GM21786 (cell line): ENCODE data around the gene ERBB4.
A peak's percentile ranks its signal among the peaks of the same experiment; 100 is the strongest.
"Not testable (repeated sequence)": the region's sequence is repeated elsewhere in the genome, so short reads cannot be mapped to it uniquely, and the experiment has no call there.

Experiments used
- ATAC-seq: cut with Tn5 transposase; IDR thresholded peaks from one replicate; pipeline ENCODE4 v1.9.1; 2021; ENCODE audit not compliant: unreplicated experiment

Gene ERBB4

DNA sequence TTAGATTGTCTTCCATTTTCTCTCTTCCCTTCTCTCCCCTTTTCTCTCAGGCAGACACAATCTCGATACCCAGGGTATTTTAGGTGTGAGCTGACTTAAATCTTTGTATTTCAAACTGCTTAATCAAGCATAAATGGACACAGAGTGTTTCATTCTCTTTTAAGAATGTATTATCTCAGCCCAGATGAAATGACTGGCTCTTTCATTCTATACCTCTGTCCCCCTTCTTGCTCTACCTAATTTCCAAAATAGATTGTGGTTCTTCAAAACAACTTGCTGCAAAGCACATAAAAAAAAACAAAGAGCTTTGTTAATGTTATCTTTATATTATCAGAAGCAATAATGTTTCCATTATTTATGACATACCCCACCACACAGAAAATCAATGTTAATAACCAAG, 514.6 kb downstream of the ERBB4 start:
- no peak for ATAC-seq

DNA sequence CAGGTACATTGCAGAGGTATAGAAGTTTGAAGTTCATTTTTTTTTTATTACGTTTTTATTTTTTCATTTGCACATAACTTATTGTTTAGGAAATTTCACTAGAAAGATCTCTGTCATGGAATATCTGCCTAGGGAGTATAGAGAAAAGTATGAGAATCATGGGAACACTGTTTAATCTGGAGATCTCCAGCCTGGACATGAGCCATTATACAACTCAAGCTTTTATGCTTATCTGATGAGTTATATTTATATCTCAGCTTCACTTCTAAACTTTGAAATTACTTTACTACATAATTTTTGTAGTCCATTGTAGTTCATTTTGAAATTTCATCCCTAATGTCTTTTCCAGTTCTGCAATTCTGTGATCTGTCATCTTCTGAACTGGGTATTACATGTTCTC, 515.6 kb downstream of the ERBB4 start:
- no peak for ATAC-seq

DNA sequence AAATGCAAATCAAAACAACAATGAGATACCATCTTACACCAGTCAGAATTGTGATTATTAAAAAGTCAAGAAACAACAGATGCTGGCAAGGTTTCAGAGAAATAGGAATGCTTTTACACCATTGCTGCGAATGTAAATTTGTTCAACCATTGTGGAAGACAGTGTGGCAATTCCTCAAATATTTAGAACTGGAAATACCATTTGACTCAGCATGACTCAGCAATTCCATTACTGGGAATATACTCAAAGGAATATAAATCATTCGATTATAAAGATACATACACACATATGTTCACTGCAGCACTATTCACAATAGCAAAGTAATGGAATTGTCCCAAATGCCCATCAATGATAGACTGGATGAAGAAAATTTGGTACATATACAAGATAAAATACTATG, 516.7 kb downstream of the ERBB4 start:
- ATAC-seq: no peak

DNA sequence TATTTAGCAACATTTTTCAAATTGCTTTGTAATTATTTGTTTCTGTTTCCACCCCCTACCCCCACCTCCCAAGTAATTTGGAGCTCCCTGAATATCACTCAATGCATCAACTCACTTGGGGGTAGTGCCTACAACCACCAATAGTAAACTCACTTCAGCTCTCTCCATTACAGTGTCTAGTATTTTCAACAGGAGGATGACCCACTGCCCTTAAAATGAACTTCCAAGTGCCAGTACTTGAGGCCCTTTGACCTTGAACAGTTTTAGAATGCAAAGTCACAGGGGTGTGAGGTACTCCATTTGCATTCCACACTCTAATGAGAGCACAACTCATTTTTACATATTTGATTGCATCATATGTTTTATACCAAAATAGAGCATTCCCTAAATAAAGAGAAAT, 523.0 kb downstream of the ERBB4 start:
- no peak for ATAC-seq

DNA sequence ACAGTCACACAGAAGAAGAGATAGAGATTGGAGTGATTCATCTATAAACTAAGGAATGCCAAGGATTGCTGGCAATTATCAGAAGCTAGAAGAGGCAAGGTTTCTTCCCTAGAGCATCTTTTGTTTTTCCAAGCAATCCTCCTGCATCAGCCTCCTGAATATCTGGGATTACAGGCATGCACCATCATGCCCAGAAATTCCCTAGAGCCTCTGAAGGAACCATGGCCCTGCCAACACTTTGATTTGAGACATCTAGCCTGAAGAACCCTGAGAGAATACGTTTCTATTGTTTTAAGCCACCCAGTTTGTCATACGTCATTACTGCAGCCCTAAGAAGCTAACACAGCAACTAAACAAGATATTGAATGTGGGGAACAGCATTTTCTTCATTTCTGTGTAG, 525.0 kb downstream of the ERBB4 start:
- no peak for ATAC-seq

DNA sequence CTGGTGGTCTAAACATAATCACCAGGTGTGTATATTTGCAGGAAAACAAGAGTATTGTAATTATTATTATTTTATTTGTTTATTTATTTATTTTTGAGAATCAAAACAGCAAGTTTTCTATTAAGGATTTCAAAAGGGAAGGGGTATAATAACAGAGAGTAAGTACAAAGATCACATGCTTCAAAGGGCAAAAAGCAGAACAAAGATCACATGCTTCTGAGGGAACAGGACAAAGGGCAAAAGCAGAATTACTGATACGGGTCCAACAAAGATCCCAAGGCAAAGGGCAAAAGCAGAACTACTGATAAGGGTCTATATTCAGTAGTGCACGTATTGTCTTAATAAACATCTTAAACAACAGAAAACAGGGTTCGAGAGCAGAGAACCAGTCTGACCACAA, 528.3 kb downstream of the ERBB4 start:
- not testable (repeated sequence) for ATAC-seq

DNA sequence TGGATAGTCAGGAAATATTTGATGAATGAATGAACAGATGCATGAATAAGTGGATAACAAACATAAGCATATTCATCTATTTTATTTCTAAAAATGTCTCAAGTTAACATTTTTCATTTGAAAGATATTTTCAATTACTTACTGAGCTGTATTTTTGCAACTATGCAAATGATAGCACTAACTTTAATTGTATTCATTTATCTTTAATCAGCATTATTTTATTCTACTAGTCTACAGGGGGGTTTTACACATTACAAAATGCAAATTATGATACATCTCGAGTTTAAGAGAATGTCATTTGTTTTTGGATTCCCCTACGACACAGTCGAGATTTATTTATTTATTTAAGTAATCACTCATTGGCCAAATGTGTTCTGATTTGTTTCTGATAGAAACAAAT, 530.6 kb downstream of the ERBB4 start:
- ATAC-seq: no peak

DNA sequence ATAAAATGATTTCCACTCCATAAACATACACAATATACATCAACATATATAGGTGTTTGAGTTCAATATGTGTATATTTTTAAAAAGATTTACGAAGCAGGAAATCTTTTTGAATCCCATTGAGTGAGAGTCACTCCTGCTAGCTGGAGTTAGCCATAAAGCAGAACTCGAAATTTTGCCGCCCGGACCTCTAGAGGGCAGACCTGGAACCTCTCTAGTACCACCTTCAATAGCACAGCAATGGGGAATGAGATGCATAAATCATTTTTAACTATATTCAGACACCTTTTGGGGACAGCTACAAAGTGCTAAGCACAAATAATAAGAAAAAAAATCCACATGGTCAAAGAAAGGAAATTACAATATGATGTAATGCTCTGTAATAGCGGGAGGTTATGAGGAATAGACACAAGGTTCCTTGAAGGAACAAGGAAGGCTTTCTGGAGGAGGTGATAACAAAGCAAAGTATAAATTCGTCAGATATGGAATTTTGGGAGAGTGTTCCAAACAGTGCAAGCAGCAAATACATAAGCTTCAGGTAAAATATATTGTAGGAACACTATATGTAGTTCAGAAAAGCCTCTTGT, 533.4 kb downstream of the ERBB4 start:
- ATAC-seq: peak; percentile 87

DNA sequence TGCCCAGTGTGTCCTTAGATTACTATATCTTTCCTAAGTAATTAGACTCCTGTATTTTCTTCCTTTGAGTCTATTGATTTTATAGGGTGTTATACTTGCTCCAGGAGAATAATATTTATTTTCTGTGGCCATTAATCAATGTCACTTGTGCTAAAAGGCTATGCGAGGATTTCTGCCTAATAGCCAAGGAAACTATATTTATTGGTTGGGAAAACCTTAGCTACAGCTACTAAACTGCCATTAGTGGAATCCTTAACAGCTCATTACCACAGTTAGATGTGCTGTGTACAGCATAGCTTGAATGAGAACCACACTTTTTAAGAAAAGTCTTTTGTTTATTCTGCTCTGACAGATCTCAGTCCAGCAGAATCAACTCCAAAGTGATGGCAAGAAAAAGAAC, 537.3 kb downstream of the ERBB4 start:
- no peak for ATAC-seq

DNA sequence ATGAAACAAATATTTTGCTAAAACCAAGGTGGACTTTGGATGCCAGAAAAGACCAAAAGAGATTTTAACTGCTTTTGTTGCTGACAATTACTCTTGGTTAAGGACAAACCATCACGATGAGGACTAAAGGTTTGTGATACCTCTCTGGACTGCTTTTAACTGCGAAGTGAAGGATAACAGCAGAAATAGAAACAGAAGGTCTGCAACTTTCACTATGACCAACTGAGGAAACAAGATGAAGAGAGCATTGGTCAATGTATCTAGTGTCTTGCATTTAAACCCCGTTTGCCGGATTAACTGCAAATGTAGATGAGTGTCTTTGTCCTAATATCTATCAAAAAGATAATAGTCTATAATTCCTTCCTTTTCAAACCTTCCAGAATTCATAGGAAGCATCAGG, 541.7 kb downstream of the ERBB4 start:
- no peak for ATAC-seq

DNA sequence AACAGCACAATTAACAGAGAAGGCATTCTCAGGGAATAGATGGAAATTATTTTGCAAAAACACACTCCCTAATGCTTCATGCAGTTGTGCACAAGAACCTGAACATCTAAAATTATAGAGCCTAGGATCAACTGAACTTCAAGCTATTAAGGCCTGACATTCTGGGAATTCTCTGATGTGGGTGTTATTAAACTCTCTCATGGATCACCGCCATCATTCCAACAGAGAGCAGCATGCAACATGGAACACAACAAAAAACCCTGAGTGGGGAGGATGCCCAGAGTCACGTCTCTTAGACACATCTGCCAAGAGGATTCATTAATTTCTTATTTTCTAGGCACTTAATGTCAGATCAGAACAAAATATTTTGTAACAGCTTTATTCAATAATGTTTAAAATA, 543.8 kb downstream of the ERBB4 start:
- no peak for ATAC-seq

DNA sequence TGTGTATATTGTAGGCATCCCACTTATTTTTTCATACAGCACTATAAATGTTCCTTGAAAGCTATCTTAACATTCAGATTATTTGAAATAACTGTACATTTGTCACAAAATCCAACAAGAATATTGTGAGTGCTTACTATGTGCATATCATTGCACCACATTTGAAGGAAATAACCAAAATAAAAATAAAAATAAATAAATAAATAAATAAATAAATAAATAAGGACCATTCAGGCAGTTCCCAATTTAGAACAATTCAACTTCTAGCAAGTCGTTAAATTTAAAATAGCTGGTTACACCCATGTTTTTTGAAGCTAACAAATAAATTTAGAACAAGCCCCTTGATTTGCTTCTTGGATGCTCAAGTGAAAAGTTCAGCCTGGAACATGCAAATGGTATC, 548.3 kb downstream of the ERBB4 start:
- ATAC-seq: no peak

DNA sequence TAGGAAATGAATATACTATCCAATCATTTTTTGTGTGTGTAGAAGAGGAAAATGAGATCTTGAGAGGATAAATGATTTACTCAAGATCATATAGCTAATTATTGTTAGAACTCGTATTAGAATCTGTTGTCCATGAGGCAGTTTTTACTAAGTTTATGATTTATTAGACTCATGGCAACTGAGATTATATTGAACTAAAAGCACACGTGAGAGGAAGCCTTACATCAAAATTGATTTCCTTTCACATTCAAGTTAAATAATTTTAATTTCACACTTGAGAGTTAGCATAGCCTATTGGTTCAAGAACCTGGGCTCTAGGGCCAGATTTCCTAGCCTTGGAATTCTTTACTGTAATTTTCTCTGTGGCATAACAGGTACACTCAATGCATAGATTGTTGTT, 552.3 kb downstream of the ERBB4 start:
- no peak for ATAC-seq

DNA sequence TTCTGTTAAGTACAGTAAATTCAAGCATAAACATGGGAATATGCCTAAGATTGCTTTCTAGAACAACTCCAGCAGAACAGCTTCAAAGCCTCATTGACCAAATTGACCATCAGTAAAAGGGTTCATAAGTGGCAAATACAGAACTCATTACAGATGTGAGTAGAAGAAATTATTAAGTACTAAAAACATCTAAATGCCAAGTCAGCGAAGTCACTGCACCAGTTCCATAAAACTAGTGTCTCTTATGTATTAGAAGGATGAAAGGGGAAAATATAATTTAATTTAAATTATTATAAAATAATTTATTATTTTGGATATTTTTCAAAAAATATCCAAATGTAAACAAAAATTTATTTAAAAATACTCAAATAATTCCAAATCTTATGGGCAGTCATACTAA, 553.2 kb downstream of the ERBB4 start:
- ATAC-seq: no peak

DNA sequence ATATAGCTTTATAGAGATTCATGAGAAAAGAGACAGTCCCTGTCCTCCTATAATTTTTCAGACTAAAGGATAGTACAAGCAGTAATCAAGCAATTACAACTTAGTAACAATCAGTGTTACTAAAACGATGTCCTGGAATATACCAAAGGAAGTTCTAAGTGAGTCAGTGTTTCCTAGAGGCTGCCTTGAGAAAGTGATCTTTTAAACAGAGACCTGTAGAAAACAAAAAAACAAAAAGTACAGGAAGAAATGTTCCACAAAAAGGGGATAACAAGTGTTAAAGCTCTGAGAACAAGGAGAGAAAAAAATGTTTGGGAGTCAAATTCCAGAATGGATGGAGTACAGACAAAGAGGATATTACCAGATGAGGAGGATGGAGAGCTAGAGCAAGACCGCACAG, 556.4 kb downstream of the ERBB4 start:
- no peak for ATAC-seq

DNA sequence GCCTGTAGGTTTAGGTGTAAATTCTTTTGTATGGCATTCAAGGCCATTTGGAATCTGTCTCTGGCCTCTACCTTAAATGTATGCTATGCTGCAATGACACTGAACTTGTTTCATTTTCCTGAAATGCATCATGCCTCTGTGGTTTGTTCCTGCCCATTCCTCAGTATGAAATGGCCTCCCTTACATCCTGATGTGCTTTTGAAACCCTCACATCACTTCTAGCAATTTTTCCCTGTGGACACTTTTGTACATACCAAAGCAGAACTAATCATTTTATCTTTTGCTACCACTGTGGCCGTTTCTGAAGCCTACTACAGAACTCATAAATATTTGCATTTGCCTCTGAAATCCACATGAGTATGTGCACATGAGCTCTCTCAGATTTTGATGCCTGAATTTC, 557.2 kb downstream of the ERBB4 start:
- ATAC-seq: no peak

DNA sequence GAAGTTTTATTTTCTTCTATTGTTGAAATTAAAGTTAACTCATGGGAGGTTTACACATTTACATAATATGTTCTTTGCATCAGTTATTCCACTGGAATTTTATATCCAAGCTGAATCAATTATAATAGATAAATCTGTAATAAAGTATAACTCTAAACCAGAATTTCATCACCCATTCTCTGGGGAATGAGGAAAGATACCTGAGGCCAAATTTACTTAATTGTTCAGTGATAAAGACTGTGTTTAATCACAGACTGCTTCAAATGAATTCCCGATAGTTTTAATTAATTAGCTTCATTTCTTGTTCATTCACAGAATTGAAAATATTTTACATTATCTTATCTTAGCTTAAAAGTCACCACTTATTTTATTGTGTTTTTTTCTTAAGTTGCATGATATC, 562.5 kb downstream of the ERBB4 start:
- no peak for ATAC-seq

DNA sequence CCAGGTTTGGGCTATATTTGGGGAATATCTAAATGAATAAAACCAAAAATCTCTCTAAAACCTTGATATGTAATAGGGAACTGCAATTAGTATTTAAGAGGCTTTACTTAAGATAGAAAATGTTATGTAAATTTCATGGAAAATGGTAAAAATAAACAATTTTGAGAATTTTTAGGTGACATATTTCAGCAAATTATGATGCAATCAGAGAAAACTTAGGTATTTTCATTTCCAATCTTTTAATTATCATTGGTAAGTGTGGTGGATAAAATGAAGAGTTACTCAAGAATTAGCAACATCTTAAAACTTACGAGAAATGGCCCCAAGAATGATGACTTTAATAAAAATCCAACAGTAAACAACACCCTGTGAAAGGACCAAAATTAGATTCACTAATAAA, 571.4 kb downstream of the ERBB4 start:
- no peak for ATAC-seq

DNA sequence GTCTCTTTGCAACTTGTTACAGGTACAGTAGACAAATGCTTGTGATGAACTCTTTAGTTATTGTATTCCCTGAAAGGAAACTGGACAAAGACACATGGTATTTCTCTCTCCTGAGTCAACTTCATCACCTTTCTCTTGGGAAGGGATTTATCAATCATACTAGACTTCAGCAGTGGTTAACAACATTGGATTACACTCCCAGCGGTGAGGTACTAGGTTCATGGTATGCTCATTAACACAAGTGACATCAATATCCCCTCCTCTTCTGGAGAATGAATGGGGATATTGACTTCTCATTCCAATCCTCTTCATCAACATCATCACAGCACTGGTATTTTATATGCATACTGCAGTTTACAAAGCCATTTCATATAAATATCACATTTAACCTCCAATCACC, 574.6 kb downstream of the ERBB4 start:
- no peak for ATAC-seq

DNA sequence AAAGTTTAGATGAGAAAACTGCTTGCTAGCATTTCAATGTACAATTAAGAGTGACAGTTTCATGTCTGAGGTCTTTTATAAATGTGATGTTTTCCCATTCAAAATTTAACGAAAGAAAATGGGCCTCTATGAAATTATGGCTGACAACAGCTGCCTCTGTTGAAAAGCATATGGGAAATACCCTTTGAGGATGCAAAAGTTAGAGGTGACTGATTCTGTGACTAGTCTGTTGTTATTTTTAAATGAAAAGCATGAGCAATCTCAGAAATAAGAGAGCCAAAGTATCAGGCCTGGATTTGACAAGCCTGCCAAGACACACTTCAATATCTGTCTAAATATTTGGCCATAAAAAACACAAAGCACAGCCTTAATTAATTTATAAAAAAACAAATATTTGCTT, 580.8 kb downstream of the ERBB4 start:
- ATAC-seq: peak; percentile 95

DNA sequence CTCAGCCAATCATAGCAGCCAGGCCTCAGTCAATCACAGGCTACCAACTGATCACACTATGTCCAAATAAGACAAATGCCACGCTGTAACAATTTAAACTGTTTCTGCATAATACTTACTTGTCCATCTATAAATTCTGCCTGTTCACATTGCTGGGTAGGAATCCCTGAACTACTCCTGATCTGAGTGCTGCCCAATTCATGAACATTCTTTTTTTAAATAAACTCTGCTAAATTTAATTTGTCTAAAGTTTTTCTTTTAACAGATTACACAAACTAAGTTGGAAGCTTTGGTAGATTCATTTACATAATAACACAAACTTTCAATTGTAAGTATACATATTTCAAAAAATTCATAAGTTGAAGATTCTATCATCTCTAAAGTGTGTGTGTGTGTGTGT, 583.0 kb downstream of the ERBB4 start:
- ATAC-seq: no peak

DNA sequence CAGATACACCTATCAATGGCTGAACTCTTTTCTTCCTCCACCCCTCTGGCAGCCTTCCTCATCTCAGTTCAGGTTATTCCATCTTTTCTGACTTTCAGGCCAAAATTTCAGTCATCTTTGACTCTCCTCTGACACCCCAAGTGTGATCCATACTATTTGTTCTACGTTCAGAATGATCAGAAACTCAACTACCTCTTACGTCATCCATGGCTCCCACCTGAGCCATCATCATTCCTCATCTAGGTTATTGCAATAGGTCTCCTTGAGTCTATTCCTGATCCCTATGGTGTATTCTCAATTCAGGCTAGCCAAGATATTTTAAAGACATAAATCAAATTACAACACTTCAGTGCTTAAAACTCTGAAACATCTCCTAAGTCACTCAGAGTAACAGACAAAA, 589.7 kb downstream of the ERBB4 start:
- no peak for ATAC-seq

DNA sequence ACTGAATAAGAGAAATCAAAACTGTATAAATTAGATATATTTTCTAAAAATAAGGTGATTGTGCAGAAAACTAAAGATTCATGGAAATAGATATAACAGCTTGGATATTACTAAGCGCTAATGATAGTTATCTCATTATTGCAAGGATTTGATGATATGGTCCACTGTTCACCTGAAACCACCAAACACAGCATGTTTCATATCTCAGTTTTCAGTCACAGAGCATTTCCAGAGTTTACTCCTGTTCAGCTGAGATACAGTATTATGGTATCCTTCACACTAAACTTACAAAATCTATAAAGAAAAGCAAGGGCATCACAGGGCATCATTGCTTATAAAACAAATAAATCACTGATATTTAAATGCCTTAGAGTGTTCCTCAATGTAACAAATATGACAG, 591.6 kb downstream of the ERBB4 start:
- no peak for ATAC-seq

DNA sequence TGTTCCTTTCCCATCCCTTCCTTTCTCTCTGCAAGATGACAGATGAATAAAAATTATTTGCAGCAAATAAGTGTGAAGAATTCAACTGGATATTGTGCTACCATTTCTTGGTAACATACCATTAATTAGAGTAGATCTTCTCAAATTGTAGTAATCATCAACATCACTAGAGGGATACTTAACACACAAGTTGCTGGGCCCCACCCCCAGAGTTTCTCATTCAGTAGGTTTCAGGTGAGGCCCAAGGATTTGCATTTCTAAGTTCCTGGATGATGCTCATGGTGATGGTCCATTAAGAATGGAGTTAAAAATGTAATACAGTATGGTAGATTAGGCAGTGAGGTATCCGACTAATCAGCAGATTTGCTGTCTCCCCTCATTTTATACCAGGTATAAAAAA, 594.0 kb downstream of the ERBB4 start:
- ATAC-seq: peak; percentile 77
